ENCODE data around the gene SELENOV.
A peak's percentile ranks its signal among the peaks of the same experiment; 100 is the strongest.
"Not testable (repeated sequence)": the region's sequence is repeated elsewhere in the genome, so short reads cannot be mapped to it uniquely, and the experiment has no call there.

The SELENOV gene, protein sequence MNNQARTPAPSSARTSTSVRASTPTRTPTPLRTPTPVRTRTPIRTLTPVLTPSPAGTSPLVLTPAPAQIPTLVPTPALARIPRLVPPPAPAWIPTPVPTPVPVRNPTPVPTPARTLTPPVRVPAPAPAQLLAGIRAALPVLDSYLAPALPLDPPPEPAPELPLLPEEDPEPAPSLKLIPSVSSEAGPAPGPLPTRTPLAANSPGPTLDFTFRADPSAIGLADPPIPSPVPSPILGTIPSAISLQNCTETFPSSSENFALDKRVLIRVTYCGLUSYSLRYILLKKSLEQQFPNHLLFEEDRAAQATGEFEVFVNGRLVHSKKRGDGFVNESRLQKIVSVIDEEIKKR

DNA sequence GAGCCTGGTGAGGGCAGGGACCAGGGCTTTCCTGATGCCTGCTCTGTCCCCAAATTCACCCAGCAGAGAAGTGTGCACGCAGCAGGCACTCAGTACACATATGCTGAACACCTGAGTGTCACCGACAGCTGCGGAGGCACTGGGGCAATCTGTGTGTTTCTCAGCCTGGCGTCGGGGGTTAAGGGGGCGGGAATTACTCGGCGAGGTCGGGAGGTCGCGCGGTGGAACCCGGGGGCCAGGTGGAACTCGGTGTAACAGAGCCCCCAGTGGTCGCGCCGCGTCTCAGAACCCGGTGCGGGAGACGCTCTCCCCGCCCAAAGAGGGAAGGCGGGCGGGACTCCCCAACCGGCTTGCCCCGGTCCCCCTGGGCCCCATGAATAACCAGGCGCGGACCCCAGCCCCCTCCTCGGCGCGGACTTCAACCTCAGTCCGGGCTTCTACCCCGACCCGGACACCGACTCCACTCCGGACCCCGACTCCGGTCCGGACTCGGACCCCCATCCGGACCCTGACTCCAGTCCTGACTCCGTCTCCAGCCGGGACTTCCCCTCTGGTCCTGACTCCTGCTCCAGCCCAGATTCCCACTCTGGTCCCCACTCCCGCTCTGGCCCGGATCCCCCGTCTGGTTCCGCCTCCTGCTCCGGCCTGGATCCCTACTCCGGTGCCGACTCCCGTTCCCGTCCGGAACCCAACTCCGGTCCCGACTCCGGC lies at the start of gene SELENOV:
Gene SELENOV, plus strand, starts transcription at position 300 of the 711 bp plus-strand sequence. Its CDS starts 74 bp downstream, at position 374.
- DNase-seq = peak; percentile 9

DNA sequence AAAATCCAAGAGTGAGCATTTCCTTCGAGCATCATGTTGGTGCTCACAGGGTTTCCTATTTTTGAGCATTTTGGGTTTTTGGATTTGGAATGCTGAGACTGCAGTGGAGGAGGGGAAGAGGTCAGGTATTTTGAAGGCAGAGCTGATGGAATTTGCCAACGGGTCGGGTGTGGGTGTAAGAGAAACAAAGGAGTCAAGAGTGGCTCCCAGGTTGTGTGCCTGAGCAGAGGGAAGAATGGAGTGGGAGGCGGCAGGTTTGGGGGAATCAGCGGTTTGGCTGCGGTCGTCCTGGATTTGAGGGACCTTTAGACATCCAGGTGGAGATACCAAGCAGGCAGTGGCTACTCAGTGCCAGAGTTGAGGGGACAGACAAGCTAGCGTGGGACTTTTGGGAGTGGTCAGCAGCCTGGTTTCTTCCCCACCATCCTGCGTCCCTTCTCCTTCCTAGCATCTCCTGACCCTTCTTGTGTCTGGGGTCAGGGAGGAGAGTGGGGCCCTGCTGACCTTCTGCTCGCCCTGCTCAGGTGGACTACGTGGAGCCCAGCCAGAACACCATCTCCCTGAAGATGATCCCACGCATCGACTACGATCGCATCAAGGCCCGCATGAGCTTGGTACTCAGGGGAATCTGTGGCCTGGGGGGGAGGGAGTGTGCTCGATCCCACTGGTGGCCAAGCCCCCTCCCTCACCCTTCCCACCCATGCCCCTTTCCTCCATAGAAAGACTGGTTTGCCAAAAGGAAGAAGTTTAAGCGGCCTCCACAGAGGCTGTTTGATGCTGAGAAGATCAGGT lies 48.8 kb upstream of the SELENOV start:
- no peak for DNase-seq

DNA sequence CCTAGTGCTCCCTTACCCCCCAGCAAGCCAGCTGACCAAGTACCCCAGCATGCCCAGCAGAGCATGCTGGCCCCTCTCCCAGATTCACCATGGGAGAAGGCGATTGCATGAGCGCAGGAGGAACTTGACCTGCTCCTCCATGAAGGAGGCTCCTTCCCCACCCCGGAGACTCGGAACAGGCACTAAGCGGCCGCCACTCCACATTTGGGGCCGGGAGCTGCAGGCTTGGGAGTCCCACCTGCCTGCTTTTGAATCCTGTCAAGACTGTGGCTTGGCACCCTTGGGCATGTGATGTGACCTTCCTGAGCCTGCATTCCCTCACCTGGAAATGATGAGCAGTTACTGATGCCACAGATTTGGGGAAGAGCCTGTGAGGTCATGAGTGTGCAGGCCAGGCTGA lies 47.0 kb upstream of the SELENOV start:
- DNase-seq = no peak

DNA sequence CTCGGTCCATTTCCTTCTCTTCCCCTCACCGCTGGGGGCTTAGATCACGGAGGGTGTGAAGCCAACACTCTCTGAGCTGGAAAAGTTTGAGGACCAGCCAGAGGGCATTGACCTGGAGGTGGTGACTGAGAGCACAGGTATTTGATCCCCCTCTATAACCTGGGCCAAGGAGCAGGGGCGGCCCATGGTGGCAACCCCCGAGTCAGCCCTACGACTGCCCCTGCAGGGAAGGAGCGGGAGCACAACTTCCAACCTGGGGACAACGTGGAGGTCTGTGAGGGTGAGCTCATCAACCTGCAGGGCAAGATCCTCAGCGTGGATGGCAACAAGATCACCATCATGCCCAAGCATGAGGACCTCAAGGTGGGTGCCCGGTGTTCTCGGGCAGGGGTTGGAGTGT lies 45.9 kb upstream of the SELENOV start:
- no peak for DNase-seq

DNA sequence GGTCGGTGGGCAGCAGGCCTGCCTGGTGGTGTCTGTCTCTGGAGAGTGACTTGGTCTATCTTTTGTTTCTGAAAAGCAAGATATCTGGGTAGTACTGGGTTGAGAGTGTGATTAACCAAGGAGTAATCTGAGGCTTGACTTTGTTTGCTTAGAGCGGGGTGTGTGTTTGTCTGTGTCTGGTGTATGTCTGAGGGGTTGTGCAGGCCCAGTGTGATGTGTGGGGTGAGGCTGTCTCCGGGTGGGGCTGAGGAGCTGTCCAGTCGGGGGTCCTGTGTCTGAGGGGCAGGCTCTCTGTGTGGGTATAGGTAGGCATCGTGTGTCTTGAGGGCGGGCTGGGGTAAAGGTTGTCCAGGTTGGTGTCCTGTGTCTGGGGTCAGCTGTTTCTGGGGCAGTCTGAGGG lies 45.4 kb upstream of the SELENOV start:
- DNase-seq = no peak

DNA sequence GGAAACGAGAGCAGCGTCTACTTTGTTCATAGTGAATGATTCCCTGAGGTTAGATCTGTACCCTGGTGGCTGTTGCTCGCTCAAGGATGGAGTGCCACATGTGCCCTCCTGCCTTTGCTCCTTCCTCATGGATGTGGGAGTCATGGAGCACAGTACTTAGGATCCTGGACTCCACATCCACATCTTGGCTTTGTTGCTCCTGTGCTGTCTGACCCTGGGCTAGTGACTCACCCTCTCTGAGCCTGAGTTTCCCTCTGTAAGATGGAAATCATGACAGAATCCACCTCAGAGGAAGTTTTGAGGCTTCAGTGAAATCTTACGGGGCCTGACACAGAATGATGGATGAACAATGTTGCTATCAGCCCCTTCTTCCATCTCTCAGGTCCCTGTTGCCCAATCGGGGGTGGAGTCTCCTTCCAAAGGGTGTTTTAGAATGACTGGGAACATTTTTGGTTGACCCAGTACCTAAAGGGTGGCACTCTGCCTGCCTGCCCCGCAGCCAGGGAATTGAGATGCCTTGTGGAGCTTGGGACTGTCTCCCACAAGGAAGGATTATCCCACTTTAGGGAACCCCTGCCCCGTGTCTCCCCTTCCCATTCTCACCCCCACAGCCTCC lies 44.1 kb upstream of the SELENOV start:
- no peak for DNase-seq

DNA sequence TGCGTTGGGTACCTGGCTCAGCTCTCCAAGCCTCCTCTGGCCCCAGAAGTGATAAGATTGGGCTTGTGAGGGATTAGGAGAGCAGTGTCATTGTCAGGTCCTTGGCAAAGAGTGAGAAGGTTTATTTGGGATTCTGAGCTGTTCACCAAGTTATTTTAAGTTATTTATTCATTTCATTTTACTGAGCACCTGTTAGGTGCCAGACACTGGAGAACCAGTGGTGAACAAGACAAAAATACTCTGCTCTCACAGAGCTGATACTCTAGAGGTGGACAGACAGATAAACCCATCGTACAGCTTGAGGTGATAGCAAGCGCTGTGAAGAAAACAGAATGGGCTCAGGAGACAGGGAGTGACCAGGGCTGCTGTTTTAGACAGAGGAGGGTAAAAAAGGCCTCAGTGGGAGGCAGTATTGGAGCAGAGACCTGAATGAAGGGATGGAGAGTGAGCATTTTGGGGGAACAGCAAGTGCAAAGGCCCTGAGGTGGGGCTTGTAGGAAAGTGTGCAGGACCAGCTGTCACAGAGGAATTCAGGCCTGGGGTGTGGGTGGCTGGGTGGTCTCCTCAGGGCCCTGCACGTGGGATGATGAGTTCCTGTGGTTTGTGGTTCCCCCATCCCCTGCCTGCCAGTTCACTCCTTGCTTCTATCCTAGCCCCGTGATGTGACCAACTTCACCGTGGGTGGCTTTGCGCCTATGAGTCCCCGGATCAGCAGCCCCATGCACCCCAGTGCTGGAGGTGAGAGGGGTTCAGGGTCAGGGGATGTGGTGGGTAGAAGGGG lies 43.0 kb upstream of the SELENOV start:
- no peak for DNase-seq

DNA sequence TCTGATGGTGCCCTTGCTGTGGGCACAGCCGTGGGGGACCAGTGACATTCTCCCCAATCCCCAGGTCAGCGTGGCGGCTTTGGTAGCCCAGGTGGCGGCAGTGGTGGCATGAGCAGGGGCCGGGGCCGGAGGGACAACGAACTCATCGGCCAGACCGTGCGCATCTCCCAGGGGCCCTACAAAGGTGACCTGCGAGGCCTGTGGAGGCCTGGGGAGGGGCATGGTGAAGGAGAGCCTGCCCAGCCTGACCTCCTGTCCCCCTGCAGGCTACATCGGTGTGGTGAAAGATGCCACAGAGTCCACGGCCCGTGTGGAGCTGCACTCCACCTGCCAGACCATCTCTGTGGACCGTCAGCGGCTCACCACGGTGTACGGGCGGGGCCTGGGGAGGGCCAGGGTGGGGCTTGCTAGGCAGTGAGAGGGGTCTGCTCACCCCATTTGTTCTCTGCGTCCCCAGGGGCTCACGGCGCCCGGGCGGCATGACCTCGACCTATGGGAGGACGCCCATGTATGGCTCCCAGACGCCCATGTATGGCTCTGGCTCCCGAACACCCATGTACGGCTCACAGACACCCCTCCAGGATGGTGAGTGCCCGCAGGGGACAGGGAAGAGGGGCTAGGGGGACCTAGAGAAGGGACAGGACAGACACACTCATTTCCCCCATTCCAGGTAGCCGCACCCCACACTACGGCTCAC lies 42.0 kb upstream of the SELENOV start:
- DNase-seq = no peak

DNA sequence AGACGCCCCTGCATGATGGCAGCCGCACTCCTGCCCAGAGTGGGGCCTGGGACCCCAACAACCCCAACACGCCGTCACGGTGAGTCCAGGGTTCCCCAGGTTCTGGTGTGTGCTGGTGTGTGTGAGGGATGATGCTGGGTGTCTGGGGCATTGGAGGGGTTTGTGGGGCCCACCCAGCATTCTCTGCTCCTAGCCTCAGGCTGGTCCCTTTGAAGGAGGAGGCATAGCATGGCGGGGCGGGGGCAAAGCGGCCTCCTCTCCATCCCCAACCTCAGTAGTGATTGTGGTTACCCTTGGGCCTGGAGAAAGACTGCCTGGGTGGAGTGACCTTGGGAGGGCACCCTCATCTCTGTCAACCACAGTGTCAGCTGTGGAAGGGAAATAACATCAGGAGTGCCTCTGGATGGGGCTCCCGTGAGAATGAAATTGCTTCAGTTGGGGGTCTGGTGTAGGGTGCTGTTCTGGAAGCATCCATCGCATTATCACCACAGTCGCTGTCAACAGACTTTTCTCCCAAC lies 41.4 kb upstream of the SELENOV start:
- no peak for DNase-seq

DNA sequence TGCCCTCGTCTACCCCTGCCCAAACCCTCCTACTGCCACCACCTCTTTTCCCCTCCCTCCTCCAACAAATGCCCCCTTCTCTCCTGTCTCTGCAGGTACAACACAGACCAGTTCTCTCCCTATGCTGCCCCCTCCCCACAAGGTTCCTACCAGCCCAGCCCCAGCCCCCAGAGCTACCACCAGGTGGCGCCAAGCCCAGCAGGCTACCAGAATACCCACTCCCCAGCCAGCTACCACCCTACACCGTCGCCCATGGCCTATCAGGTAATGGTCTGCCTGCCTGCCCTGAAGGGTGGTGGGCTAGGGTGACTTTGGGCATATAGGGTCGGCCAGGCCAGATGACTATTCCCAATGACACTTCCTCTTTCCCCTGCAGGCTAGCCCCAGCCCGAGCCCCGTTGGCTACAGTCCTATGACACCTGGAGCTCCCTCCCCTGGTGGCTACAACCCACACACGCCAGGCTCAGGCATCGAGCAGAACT lies 40.8 kb upstream of the SELENOV start:
- peak; percentile 7 for DNase-seq

DNA sequence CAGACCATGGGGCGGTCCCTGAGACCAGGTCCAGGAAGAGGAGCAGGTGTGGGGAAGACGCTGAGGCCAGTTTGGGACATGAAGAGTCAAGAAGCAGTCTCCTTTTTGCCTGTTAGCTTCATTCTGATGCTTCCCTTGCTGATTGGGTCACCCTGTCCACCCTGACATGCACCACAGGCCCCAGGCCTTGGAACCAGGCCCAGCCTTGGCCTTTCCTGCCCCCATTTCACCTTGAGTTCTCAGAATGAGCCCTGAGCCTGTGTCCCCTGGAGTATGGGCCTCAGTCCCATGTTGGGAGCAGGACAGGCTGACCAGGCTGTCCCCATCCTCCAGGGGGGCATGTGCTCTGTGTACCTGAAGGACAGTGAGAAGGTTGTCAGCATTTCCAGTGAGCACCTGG lies 39.2 kb upstream of the SELENOV start:
- no peak for DNase-seq

DNA sequence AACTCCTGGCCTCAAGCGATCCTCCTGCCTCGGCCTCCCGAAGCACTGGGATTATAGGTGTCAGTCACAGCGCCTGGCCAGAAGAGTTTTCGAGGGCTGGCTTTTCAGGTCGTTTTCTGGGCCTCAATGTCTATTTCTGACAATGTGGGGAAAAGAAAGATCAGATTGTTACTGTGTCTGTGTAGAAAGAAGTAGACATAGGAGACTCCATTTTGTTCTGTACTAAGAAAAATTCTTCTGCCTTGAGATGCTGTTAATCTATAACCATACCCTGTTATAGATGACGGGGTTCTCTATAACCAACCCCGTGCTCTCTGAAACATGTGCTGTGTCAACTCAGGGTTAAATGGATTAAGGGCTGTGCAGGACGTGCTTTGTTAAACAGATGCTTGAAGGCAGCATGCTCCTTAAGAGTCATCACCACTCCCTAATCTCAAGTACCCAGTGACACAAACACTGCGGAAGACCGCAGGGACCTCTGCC lies 35.6 kb upstream of the SELENOV start:
- DNase-seq = not testable (repeated sequence)

DNA sequence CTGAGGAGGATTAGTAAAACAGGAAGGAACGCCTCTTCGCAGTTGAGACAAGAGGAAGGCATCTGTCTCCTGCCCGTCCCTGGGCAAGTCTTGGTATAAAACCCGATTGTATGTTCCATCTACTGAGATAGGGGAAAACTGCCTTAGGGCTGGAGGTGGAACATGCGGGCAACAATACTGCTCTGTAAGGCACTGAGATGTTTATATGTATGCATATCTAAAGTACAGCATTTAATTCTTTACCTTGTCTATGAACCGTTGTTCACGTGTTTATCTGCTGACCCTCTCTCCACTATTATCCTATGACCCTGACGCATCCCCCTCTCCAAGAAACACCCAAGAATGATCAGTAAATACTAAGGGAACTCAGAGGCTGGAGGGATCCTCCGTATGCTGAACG lies 35.0 kb upstream of the SELENOV start:
- DNase-seq = no peak

DNA sequence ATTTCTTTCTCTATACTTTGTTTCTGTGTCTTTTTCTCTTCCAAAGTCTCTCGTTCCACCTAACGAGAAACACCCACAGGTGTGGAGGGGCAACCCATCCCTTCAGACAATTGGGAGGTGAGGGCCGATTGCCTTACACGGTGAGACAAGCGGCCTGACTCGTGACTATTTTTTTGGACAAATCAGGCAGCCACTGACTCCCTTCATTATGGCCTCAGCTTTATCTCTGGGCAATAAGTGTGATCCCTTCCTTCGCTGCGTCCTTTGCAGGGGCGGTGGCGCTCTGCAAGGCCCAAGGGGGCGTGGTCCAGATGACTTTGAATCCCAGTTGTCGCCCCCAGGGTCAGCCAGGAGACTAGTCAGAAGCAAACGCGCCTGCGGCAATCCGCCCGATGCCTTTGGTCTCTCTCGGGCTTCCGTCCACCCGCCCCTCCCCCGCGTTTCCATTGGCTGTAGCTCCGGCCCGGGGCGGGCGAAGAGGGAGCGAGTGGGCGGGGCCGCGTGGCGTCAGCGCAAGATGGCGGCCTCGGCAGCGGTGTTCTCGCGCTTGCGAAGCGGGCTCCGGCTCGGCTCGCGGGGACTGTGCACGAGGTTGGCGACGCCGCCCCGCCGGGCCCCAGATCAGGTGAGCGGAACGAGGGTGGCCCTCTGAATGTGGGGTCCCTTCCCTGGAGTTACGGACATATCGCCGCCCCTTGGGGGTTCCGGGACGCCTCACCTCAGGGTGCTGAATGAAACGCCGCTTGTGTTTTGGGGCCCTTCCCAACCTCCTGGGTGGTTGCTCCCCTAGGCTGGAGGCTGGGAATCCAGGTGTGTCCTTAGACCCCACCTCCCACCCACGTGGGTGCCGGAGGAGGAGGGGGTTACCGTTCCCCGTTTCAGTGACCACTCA lies 34.4 kb upstream of the SELENOV start, which contains the start of gene TIMM50:
Gene TIMM50, plus strand, starts transcription at position 502 of the 892 bp plus-strand sequence. Its CDS starts 16 bp downstream, at position 518.
- peak; percentile 92 for DNase-seq

DNA sequence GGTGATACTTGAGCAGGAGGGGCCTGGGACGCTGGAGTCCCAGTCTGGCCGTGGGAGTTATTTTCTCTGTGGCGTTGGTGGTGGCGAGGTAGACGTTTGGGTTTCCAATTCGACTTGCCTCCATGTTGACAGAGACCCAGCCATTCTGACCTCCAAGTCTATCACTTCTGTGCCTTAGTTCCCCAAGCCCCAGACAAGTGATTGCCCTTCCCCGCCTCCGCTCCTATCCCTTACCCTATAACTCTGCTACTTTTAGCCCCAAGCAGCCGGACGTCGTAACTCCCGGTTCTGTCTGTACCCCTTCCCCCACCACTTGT lies 33.8 kb upstream of the SELENOV start:
- no peak for DNase-seq

DNA sequence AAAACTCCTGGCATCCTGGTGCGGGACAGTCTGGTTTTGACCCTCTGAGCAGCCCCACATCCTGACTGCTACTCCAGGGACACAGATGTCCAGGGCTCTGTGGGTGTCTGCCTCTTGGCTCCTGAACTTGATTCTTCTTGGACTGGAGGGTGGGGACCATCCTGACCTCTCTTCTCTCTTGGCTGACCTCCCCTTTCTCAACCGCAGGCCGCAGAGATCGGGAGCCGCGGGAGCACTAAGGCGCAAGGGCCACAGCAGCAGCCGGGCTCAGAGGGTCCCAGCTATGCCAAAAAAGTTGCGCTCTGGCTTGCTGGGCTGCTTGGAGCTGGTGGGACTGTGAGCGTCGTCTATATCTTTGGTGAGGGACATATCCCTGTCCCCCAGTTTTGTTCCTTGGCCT lies 33.3 kb upstream of the SELENOV start:
- DNase-seq = no peak

DNA sequence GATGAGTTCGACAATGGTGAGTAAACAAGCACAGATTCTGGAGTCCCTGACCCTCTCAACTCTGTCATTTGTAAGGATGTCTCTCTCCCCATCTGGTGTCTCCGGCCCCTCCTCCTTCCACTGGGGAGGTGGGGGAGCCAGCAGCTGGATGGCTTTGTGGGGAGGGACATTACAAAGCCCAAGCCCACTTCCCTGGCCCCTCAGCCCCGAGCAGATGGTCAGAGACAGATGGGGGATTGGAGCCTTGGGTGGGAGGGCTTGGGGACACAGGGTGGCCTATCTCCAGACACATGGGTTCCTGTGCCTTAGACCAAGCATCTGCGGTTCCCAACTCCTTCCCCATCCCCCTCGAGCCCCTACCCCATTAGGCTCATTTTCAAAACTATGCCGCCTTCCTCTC lies 31.8 kb upstream of the SELENOV start:
- DNase-seq = no peak

DNA sequence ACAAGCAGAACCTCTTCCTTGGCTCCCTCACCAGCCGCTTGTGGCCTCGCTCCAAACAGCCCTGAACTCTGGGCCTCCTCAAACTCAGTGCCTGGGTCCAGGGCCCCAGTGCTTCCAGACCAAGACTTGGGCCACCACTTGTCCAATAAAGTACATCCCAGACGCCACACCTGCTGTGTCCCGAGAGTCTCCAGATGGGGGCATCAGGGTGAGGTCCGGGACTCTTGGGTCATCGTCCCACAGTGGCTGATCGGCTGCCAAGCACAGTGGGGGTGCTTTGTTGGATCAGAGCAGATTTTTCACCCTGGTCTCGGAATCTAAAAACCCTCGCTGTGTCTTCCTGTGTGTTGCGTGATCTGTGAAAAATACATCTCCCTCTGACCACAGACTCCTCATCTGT lies 25.2 kb upstream of the SELENOV start:
- DNase-seq = no peak

DNA sequence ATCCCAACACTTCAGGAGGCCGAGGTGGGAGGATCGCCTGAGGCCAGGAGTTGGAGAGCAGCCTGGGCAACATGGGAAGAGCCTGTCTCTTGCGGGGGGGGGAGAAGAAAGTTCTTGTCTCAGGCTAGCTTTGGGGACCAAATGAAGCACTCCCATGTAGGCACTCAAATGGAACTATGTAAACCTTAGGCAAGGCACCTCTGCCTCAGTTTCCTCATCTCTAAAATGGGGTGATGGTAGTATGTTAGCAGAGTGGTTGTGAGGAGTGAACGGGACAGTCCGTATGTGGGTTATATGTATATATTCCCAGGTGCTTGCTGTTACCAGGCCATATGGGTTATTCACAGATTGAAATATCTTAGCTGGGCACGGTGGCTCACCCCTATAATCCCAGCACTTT lies 22.7 kb upstream of the SELENOV start:
- no peak for DNase-seq

DNA sequence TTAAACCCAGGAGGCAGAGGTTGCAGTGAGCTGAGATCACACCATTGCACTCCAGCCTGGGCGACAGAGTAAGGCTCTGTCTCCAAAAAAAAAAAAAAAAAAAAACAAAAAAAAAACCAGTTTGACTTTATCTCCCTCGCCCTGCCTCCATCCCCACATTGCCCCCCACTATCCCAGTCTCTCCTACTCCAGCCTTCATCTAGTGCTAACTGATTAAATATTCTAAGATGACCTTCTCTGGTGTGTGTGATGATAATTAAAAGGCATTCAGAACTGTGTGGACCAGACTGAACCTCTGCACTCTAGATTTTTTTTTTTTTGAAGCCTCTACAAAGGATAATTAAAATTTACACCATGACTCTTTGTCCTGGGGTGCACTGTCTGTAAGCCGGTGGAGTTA lies 22.2 kb upstream of the SELENOV start:
- DNase-seq = no peak
